Measurements from ENCODE around the gene TRPV4.

DNA sequence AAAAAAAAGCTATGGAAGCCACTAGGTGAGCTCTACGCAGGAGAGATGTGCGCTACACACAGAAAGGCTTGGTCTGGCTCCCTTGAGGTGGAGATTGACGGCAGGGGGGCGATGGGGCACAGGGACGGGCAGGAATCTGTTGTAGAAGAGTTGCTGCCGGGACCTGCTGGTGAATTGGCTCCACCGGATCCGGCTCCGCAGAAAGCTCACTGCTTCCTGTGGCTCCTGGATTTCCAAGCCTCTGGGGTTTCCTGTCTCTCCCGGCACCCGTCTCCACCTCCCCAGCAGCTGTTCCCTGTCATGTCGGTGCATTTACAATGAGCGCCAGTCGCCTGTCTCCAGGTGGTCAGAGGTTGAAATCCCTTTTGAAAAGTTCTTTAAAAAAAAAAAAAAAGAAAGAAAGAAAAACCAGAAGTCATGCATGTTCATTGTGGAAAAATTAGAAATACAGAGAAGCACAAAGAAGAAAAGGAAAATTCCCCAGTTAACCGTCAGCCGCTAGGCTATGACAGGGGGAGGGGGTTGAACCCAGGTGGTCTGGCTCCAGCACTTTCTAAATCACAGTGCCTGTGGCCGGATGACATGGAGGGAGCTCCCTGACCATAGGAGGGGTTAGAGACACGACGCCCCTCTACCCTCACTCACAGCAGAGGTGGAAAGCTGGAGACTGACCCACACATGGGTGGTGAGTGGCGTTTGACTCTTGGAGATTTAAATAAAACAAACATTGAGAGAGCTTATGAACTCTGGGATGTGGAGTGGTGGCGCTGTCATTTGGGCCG is 98.8 kb downstream of the TRPV4 start:
- no peak for TF ChIP-seq CTCF (IDR thresholded peaks at IDR 0.05)
- TF ChIP-seq POLR2A (IDR thresholded peaks at IDR 0.05): no peak
- no peak for TF ChIP-seq POLR2AphosphoS5 (IDR thresholded peaks at IDR 0.05)
